ENCODE measurements around the gene RASSF3.
A peak's percentile ranks its signal among the peaks of the same experiment; 100 is the strongest.
"Not testable (repeated sequence)": the region's sequence is repeated elsewhere in the genome, so short reads cannot be mapped to it uniquely, and the experiment has no call there.

RASSF3 gene

GRCh38 chr12:64673490-64674169, 63.3 kb downstream of the RASSF3 start:
- peak; percentile 66 for DNase-seq

GRCh38 chr12:64674367-64674922, 64.2 kb downstream of the RASSF3 start:
- no peak for DNase-seq

- DNase-seq: no peak
These were observed 65.5 kb downstream of the RASSF3 start for GRCh38 chr12:64675795-64676194.

- DNase-seq: no peak
These were observed 68.0 kb downstream of the RASSF3 start for GRCh38 chr12:64678248-64678647.

GRCh38 chr12:64678835-64679234, 68.5 kb downstream of the RASSF3 start:
- no peak for DNase-seq

- peak; percentile 44 for DNase-seq
These were observed 69.2 kb downstream of the RASSF3 start for GRCh38 chr12:64679487-64680001.

GRCh38 chr12:64680235-64680634, 69.9 kb downstream of the RASSF3 start:
- DNase-seq: no peak

GRCh38 chr12:64681200-64682052, 71.1 kb downstream of the RASSF3 start:
- DNase-seq: no peak

GRCh38 chr12:64682572-64683277, 72.4 kb downstream of the RASSF3 start:
- DNase-seq: no peak

- no peak for DNase-seq
These were observed 73.7 kb downstream of the RASSF3 start for GRCh38 chr12:64683816-64684543.

- no peak for DNase-seq
These were observed 74.8 kb downstream of the RASSF3 start for GRCh38 chr12:64685050-64685449.

GRCh38 chr12:64685605-64686004, 75.3 kb downstream of the RASSF3 start:
- no peak for DNase-seq

- DNase-seq: no peak
These were observed 77.5 kb downstream of the RASSF3 start for GRCh38 chr12:64687816-64688215.

GRCh38 chr12:64688219-64688618, 77.9 kb downstream of the RASSF3 start:
- no peak for DNase-seq

GRCh38 chr12:64688715-64689114, 78.4 kb downstream of the RASSF3 start:
- DNase-seq: no peak

- DNase-seq: not testable (repeated sequence)
These were observed 79.9 kb downstream of the RASSF3 start for GRCh38 chr12:64690236-64690635.

- DNase-seq: peak; percentile 52
These were observed 81.0 kb downstream of the RASSF3 start for GRCh38 chr12:64691227-64691794.

- DNase-seq: peak; percentile 88
These were observed 81.7 kb downstream of the RASSF3 start for GRCh38 chr12:64691795-64692583.

GRCh38 chr12:64694130-64695040, 84.1 kb downstream of the RASSF3 start:
- DNase-seq: no peak

- DNase-seq: no peak
These were observed 85.3 kb downstream of the RASSF3 start for GRCh38 chr12:64695550-64695949.

All from NCI-H2107 (cell line).